Head of caudate nucleus (tissue), 42 donors: ENCODE results near the gene CEP164.
"Not testable (repeated sequence)": the region's sequence is repeated elsewhere in the genome, so short reads cannot be mapped to it uniquely, and the experiment has no call there.

Experiments used
- DNase-seq, 42 donors: peaks; one replicate each; pipeline versions ENCODE4 v3.0.0 to v3.0.0-alpha.2; 2020 to 2021; ENCODE audit warnings: mixed read lengths in 7 of 42
- intact Hi-C: fragments of 100-400 bp; cut with DNase I; formaldehyde crosslinking; loops from one replicate; pipeline ENCODE4 v1.15.0; 2022

The CEP164 gene

DNA sequence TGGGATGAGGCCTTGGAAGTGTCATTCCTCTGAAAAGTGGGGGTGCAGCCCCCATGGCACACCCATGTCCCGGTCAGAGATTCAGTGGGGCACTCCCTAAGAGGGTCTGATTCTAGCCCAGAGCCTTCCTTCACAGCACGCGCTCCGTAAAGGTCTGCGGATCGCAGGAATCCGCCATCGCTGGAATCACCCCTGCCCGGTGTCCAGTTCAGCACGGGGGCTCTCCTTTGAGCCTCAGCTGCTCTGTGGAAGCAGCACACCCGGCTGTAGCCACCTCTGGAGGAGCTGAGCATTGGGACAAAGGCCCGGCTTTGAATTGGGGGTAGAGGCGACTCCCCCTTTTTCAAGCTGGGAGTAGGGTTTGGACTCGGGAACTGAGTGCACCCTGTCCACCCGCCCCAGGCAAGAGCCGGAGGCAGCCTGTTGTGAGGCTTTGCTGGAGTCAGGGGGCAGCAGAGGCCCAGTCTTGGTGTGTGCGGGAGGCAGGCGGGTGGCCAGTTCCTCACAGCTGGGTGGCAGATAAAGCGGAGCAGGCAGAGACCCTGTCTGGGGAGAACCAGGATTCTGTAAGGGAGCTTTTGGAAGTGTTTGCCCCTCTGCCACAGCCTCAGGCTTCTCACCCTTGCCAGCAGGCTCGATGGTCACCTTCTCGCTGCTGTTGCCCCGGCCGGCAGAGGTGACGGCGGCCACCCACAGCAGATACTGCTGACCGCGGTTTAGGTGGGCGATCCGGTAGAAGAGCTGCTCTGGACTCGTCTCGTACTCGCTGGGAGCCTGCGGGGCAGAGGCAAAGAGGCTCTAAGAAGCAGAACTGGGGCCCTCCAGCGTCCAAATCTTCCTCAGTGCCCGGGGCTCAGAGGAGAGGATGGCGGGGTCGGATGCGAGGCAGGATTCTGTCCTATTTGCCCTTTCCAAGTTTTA, 115.9 kb downstream of the CEP164 start:
- peak; percentile 62 to 90 (median 81) for DNase-seq
- intact Hi-C loops: loop anchor here (5.0 kb wide), 1 partner anchor 374 kb away; no protein-coding TSS in a partner anchor

DNA sequence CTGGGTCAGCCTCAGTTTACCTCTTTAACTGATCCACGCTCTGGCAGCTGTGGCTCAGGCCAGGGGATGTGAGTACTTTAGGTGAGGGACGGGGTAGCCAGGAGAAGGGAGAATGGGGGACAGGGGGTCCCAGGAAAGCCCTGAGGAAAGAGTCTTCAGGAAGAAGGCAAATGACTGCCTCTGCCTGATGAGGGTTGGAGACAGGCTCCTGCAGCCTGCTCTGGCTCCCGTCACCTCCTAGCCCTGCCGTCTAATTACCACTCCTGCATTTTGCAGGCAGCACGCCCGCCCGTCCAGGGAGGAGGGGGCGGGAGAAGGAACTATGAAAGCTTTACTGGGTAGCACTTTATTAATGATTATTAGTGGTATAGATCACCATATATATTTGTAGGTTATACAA, 116.6 kb downstream of the CEP164 start:
- DNase-seq: no peak
- intact Hi-C loops: loop anchor here (5.0 kb wide), 1 partner anchor 373 kb away; no protein-coding TSS in a partner anchor

DNA sequence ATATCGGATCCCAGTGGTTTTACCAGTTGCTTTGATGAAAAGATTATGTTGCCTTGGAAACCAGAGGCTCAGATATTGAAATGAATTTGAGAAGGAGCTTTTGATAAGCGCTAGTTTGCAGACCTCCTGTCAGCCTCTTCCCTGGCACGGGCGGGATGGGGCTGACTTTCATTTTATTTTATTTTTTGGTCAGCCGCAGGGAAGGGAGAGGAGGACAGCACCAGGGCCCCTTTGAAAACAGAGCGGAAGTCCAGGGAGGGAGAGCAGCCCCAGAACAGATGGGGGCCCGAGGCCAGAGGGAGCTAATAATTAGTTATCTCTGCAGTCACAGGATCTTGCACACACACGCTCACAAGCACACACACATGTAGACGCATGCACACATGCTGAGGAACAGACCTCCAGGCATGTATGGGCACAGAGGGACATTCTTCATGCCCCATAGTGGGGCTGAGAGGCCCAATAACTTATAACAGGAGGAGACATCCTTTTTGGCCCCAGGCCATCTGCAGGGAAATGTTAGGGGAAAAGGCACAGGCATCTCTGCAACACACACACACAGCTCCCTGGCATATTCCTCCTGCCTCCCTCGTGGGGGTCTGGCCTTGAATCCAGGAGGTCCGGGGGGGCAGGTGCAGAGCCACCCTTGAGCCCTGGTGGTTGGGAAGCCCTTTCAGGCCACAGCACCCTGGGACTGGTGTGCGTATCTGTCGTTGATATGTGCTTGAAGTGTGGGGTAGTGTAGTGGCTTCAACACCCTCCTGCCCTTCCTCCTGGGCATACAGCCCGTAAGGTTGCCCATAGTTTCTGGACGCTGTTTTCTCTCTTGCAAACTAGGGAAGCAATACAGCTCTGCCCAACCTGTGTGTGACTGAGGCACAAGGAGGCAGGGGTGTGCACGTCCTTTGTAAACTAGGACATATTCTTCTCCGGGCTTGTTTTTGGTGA, 117.3 kb downstream of the CEP164 start:
- DNase-seq: no peak
- intact Hi-C loops: loop anchor here (5.0 kb wide), 1 partner anchor 372 kb away; no protein-coding TSS in a partner anchor

DNA sequence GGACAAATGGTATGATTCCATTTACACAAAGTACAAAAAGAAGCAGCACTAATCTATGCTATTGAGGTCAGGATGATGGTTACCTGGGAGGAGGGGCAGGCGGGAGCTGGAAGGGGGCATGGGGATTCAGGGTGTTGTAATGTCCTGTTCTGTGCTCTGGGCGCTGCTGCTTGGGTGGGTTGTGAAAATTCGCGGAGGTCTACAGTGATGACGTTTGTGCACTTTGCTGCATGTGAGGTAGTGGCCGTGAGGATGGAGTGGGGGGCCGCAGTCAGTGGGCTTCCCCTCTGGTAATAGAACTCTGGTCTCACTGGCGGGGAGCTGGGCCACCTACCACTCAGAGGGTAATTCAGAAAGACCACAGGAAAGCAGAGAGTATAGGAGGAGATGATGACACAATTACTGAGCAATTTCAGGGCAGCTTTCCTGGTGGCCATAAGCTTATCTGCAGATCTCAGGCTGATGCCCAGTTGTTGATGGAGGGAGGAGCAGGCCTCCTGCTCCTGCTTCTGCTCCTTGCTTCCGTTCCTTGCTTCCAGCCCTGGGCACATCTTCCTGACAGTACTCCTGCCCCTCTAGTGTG, 121.5 kb downstream of the CEP164 start:
- intact Hi-C loops: no loop called here
- no peak for DNase-seq

DNA sequence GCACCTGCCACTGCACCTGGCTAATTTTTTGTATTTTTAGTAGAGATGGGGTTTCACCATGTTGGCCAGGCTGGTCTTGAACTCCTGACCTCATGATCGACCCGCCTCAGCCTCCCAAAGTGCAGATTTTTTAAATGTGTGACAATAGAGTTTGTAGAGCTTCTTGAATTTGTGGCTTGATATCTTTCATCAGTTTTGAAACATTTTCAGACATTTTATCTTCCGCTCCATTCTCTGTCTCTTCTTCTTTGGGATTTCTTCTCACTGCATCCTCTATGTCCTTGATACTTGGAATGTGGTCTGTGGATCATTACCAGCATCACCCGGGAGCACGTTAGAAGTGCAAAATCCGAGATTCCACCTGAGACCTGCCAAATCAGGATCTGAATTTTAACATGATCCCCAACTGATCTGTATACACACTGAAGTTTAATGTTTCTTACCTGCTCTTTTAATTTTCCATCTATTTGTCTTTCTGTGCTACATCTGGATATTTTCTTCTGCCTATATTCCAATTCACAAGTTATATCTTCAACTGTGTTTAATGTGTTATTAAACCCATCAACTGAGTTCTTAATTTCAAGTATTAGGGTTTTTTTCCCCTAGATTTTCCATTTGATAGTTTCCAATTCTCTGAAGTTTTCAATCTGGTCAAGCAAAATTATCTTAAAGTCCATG, 126.4 kb downstream of the CEP164 start:
- intact Hi-C loops: no loop called here
- no peak for DNase-seq

- intact Hi-C loops: no loop called here
Measured at GRCh38 chr11:117454564-117454917, 126.9 kb downstream of the CEP164 start.

DNA sequence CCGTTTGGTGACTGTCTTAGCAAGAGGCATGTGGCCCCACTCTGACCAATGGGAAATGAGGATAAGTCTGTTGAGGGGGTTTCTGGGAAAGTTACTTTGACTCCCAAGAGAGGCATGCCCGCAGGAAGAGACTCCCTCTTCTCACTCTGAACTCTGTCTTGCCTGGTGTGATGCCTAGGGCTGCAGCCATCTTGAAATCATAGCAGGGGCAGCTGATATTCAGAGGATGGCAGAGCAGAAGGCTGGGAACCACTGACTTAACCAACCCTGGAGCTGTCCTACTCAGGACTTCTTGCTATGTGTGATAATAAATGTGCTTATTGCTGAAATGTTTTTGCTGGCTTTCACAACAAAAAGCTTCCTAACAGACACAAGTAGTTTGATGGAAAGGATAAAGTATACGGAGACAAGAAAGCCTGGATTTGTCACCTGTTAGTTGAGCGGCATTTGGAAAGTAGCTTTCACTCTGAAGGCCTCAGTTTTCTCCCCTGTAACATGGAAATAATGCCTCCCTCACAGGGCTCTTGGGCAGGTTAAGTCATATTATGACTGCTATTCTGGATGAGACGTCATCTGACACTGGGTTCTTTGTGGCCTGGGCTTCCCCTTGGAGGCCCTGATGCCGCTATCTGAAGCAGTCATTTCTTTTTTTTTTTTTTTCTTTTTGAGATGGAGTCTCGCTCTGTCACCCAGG, 128.5 kb downstream of the CEP164 start:
- intact Hi-C loops: no loop called here
- no peak for DNase-seq

More at GRCh38 chr11:117454564-117454917, 126.9 kb downstream of the CEP164 start:
- DNase-seq: no peak

DNA sequence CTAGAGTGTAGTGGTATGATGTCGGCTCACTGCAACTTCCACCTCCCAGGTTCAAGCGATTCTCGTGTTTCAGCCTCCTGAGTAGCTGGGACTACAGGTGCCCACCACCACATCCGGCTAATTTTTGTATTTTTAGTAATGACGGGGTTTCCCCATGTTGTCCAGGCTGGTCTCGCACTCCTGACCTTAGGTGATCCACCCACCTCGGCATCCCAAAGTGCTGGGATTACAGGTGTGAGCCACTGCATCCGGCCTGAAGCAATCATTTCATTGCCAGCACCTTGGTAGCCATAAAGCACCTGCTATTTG, 129.0 kb downstream of the CEP164 start:
- intact Hi-C loops, DNase-seq: not testable (repeated sequence)

DNA sequence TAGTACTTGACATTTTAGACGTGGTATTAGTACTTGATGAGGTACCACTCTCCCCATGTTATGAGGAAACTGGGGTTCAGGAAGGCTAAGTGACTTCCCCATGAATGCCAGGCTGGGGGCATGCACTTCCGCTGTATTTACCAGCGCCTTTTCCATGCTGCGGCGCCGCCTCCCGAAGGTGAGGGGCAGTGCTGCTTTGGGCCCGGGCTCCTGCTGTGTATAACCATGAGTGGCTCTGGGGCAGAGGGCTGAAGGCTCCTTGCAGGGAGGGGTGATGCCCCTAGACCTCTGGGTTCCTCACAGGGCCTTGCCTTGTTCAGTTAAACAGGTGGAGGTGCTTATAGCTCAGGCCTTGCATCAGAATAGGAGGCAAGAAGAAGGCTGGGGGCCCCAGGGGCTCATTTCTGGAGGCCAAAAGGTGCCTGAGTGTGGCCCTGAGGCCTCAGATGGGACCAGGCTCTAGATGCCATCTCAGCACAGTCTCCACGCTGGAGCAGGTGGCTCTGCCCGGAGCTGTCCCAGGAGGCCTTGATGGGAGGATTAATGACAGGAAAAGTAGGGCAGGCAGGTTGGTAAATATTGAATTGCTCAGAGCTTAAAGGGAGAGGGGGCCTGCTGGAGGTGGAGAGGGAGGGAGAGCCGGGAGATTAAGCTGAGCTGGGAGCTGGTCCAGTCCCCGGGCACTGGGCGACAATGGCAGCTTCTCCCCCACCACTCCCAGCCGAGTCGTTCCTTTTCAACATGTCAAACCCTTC, 129.6 kb downstream of the CEP164 start:
- DNase-seq: no peak
- intact Hi-C loops: no loop called here

GRCh38 chr11:117457835-117458234, 130.2 kb downstream of the CEP164 start:
- DNase-seq: peak in 2 of 42 donors; percentile 5 to 32
- intact Hi-C loops: no loop called here

DNA sequence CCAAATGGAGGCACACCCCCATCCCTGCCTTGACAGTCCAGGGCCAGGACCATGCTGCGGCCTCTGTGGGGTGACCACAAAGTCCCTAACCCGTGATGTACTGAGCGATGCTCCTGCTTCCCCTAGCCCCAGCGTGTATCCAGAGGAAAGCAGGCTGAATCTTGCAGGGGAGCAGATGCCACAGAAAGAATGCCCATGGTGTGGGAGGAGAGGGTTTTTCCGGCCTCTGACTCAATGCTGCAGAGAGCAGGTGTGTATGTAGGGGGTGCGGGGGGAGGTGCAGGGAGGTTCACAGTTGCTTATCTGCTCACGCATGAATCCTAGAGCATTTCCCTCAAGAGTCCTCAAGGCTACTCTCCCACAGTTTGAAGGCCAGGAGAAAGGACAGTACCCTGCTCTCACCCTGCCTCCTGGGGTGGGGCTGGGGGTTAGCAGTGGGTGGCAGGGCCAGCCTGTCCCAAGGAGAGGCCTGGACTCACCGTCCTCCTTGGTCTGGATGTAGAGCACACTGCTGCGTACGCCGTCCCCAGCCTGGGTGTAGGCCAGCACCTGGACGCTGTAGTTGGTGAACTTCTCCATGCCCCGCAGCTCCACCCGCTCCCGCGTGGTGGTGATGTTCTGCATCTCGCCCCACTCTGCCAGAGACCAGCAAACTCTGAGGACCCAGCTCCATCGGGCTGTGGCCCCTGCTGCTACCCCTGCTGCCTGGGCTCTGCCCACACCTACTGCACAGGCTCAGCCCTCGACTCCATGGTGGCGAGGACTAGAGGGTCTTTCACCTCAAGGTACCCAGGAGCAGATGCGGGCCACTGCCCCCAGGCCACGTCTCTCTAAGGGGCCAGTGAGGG, 130.8 kb downstream of the CEP164 start:
- intact Hi-C loops: no loop called here
- DNase-seq: peak in 28 of 42 donors; percentile 17 to 71 (median 41)

DNA sequence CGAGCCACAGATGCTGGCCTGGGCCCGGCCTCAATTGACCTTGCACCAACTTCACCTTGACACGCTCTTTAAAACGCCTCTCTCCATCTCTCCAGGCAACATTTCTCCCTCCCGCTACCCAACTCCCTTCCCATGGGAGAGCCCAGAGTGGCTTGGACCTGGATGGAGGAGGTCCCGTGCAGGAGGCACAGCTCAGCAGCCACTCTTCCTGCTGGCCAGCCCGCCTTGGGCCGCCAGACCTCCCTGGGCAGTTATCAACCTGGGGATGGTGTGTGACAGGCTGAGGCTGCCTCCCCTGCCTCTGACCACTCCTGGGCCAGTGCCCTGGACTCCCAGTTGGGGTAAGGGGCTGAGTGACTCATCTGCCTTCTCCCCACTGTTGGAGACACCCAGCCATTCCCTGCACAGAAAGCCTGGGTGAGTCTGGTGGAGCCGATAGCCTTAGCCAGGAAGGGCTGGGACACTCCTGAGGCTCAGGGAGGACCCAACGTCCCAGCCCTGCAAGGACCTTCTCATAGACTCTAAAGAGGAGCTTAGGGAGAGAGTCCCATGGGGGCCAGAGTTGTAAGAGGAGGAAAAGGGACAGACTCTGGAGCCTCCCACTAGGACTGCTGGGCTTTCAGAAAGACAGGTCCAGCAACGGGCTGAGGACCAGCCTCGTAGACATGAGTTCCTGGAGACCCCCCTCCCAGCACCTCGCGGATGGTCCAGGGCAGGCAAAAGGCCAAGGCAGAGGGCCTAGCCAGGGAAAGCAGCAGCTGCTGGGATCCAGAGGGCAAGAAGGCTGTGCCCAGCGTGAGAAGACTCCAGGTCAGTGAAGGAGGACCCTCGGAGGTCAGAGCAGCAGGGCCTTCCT, 131.7 kb downstream of the CEP164 start:
- intact Hi-C loops: no loop called here
- no peak for DNase-seq

GRCh38 chr11:117459979-117460300, 132.3 kb downstream of the CEP164 start:
- intact Hi-C loops: no loop called here
- DNase-seq: no peak

DNA sequence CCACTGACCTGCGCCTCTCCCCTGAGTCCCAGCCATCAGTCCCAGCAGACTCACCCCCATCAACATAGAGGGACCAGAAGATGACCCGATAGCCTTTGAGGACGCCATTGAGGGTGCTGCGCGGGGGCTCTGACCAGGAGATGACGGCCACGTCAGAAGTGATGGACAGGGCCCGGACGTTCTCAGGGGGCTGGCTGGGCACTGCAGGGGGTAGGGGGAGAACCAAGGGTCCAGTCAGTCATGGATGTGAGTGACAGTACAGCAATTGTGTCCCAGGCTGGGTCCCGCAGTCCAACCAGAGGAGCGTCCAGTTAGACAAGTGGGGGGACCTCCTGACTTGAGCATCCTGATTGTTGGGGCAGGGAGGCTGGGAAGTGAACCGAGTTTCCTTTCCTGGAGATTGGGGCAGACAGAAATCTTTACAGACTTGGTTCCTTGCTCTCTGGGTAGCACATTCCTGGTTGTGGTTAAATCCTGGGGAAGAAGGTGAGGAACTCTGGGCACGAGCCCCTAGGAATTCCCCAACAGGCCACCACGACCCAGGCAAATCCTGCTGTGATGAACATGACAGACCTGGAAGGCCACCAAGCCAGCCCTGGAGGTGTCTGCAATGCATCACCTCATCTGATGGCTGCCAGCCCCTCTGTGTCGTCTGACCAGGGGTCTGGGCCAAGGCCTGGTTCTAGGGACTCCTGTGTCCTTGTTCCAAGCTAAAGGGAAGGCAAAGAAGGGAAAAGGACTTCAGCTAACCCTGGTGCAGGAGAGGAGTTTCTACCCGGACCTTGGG, 133.9 kb downstream of the CEP164 start:
- DNase-seq: no peak
- intact Hi-C loops: no loop called here

GRCh38 chr11:117462183-117462863, 134.7 kb downstream of the CEP164 start:
- DNase-seq: no peak
- intact Hi-C loops: no loop called here
